K562 (cell line): ENCODE data around the gene SDC3. TPM values are rescaled to one million over a fixed set of nuclear protein-coding genes. Genes with fewer than 3 reads are reported as not detected.
A peak's percentile ranks its signal among the peaks of the same experiment; 100 is the strongest.

ENCODE experiments used
- KLF16 ChIP-seq: IDR thresholded peaks from 2 replicates; pipeline ENCODE4 v1.6.1; 2016; ENCODE audit warnings: antibody characterized with exemption
- SRF ChIP-seq, 2 experiments: fragments of 250-450, 450-650 bp in 1 of 2; sonication (Bioruptor Pico) in 1 of 2; sonication (generic) in 1 of 2; formaldehyde crosslinking; IDR thresholded peaks; 2 replicates each; pipeline versions ENCODE4 v1.5.0 to v1.5.1; 2020 to 2022; ENCODE audit warnings: mild to moderate bottlenecking in 1 of 2, missing genetic modification reagents in 1 of 2
- ZNF311 ChIP-seq: fragments of 250-450 bp; sonication (Bioruptor Pico); IDR thresholded peaks from 2 replicates; pipeline ENCODE4 v1.4.0; 2020; ENCODE audit warnings: mild to moderate bottlenecking, moderate library complexity
- polyA plus RNA-seq, 8 experiments: library from polyadenylated mRNA; depleted of rRNA in 4 of 8; stranded (reverse) in 5 of 8; unstranded in 3 of 8; fragments of >200 nt; fragmentation: Nextera tagmentation in 2 of 8; fragmentation: Illumina TruSeq in 1 of 8; extraction: Ambion mirVana in 2 of 8; extraction: Trizol in 1 of 8; gene quantifications; 2 replicates each; pipeline versions ENCODE4 v1.2.1 to v1.2.3, GENCODE V29; 2011 to 2014; ENCODE audit warnings: inconsistent platforms in 1 of 8, missing spikeins in 1 of 8
- total RNA-seq, 7 experiments: library from RNA; depleted of rRNA in 6 of 7; stranded (reverse); fragments of >200 nt in 6 of 7; fragmentation: Illumina TruSeq in 2 of 7; extraction: Trizol in 2 of 7; gene quantifications; 2 replicates each; pipeline versions ENCODE4 v1.2.1 to v1.2.3, GENCODE V29; 2011 to 2021; ENCODE audit warnings: low replicate concordance in 1 of 7
- TF ChIP-seq, protein P1 (sequence below): fragments of 450-650 bp; IDR thresholded peaks from one replicate; pipeline ENCODE4 v1.6.1; 2018; ENCODE audit warnings: mild to moderate bottlenecking, moderate library complexity; ENCODE audit not compliant: partially characterized antibody
- TF ChIP-seq, protein P2 (sequence below): fragments of 250-450 bp; sonication (Bioruptor Pico); IDR thresholded peaks from 2 replicates; pipeline ENCODE4 v1.4.0; 2020; ENCODE audit warnings: mild to moderate bottlenecking, moderate library complexity
- TF ChIP-seq, protein P3 (sequence below): sonication (generic); formaldehyde crosslinking; IDR thresholded peaks from 2 replicates; pipeline ENCODE4 v1.8.0; 2022; ENCODE audit warnings: mild to moderate bottlenecking, missing genetic modification reagents

Gene SDC3
- total and polyA plus RNA-seq, 9 of the 15 experiments (the other 6 are each of a cell fraction or from before 2014, with no cell fraction given), result 0.38 to 44.1 (median 12.1) TPM

DNA sequence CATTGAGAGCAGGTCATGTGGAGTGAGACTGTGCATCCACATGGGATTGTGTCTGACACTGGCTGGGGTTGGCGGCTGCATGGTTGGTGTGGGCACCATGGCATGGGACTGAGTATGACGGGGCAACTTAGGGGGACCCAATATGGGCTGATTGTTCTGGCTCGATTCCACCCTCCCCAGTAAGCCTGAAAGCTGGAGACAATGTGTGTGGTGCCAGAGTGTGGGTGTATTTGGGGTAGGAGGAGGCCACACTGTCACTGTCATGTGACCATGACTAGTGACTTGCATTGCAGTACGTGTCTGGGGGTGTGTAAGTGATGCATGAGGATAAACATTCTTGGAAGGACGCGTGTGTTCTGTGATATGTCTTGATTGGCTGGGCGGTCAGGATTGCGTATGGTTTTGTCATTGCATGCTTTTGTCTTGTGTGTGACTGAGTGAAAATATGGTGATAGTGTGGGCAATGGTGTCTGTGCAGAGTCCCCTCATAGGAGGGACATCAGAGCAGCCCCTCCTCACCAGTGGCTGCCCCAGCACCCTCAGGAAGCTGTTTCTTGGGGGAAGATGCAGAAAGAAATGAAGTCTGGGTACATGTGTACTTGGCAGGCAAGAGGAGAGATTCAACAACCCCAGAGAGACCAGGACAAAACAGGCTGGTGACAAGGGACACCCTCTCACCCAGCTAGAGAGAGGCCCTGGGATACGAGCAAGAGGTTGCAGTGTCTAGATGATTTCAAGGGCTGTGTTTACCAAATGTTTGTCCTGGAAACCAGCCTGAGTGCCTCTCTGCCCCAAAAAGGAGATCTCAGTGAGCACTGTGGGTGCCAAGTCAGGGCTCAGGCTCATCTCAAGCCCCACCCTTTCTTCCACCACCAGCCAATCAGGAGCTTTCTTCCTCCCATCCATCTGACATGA, 36.3 kb downstream of the SDC3 start (continued):
- TF ChIP-seq SRF (CRISPR knock-in tag; IDR thresholded peaks at IDR 0.05) (peak; percentile 14 to 63; a peak in 1 of 4 replicates), ZNF311 (CRISPR knock-in tag) (peak; percentile 75; the same call in 1 of the 2 replicates), KLF16 (no peak)
- TF ChIP-seq, protein P1, sequence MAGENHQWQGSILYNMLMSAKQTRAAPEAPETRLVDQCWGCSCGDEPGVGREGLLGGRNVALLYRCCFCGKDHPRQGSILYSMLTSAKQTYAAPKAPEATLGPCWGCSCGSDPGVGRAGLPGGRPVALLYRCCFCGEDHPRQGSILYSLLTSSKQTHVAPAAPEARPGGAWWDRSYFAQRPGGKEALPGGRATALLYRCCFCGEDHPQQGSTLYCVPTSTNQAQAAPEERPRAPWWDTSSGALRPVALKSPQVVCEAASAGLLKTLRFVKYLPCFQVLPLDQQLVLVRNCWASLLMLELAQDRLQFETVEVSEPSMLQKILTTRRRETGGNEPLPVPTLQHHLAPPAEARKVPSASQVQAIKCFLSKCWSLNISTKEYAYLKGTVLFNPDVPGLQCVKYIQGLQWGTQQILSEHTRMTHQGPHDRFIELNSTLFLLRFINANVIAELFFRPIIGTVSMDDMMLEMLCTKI, result no peak
- TF ChIP-seq, protein P2, sequence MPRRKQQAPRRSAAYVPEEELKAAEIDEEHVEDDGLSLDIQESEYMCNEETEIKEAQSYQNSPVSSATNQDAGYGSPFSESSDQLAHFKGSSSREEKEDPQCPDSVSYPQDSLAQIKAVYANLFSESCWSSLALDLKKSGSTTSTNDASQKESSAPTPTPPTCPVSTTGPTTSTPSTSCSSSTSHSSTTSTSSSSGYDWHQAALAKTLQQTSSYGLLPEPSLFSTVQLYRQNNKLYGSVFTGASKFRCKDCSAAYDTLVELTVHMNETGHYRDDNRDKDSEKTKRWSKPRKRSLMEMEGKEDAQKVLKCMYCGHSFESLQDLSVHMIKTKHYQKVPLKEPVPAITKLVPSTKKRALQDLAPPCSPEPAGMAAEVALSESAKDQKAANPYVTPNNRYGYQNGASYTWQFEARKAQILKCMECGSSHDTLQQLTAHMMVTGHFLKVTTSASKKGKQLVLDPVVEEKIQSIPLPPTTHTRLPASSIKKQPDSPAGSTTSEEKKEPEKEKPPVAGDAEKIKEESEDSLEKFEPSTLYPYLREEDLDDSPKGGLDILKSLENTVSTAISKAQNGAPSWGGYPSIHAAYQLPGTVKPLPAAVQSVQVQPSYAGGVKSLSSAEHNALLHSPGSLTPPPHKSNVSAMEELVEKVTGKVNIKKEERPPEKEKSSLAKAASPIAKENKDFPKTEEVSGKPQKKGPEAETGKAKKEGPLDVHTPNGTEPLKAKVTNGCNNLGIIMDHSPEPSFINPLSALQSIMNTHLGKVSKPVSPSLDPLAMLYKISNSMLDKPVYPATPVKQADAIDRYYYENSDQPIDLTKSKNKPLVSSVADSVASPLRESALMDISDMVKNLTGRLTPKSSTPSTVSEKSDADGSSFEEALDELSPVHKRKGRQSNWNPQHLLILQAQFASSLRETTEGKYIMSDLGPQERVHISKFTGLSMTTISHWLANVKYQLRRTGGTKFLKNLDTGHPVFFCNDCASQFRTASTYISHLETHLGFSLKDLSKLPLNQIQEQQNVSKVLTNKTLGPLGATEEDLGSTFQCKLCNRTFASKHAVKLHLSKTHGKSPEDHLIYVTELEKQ, result peak; percentile 89
- TF ChIP-seq, protein P3, sequence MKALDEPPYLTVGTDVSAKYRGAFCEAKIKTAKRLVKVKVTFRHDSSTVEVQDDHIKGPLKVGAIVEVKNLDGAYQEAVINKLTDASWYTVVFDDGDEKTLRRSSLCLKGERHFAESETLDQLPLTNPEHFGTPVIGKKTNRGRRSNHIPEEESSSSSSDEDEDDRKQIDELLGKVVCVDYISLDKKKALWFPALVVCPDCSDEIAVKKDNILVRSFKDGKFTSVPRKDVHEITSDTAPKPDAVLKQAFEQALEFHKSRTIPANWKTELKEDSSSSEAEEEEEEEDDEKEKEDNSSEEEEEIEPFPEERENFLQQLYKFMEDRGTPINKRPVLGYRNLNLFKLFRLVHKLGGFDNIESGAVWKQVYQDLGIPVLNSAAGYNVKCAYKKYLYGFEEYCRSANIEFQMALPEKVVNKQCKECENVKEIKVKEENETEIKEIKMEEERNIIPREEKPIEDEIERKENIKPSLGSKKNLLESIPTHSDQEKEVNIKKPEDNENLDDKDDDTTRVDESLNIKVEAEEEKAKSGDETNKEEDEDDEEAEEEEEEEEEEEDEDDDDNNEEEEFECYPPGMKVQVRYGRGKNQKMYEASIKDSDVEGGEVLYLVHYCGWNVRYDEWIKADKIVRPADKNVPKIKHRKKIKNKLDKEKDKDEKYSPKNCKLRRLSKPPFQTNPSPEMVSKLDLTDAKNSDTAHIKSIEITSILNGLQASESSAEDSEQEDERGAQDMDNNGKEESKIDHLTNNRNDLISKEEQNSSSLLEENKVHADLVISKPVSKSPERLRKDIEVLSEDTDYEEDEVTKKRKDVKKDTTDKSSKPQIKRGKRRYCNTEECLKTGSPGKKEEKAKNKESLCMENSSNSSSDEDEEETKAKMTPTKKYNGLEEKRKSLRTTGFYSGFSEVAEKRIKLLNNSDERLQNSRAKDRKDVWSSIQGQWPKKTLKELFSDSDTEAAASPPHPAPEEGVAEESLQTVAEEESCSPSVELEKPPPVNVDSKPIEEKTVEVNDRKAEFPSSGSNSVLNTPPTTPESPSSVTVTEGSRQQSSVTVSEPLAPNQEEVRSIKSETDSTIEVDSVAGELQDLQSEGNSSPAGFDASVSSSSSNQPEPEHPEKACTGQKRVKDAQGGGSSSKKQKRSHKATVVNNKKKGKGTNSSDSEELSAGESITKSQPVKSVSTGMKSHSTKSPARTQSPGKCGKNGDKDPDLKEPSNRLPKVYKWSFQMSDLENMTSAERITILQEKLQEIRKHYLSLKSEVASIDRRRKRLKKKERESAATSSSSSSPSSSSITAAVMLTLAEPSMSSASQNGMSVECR, result peak; percentile 15; the same call in 1 of the 2 replicates
